SJSA1 (cell line): ENCODE measurements around the gene SEMA5B. TPM values are rescaled to one million over a fixed set of nuclear protein-coding genes. Genes with fewer than 3 reads are reported as not detected.

Experiments
- DNase-seq, 2 experiments: peaks; one replicate each; pipeline ENCODE4 v3.0.0-alpha.2; 2015 to 2020; ENCODE audit warnings: low spot score in 2 of 2, low read depth in 1 of 2
- H3K27ac ChIP-seq: fragments of 250-450 bp; sonication (Bioruptor Pico); 2 replicates; pipeline ENCODE4 v1.5.1; 2020; ENCODE audit warnings: mild to moderate bottlenecking, moderate library complexity
- H3K27me3 ChIP-seq: fragments of 250-450 bp; sonication (Bioruptor Pico); replicated peaks from 2 replicates; pipeline ENCODE4 v1.5.1; 2020; ENCODE audit warnings: mild to moderate bottlenecking, moderate library complexity
- H3K36me3 ChIP-seq: fragments of 250-450 bp; sonication (Bioruptor Pico); 2 replicates; pipeline ENCODE4 v1.5.1; 2020; ENCODE audit warnings: mild to moderate bottlenecking
- H3K4me1 ChIP-seq: fragments of 250-450 bp; sonication (Bioruptor Pico); replicated peaks from 2 replicates; pipeline ENCODE4 v1.6.1; 2021; ENCODE audit warnings: mild to moderate bottlenecking
- H3K4me3 ChIP-seq: fragments of 250-450 bp; sonication (Bioruptor Pico); 2 replicates; pipeline ENCODE4 v1.5.1; 2020; ENCODE audit warnings: mild to moderate bottlenecking
- H3K9me3 ChIP-seq: fragments of 250-450 bp; sonication (Bioruptor Pico); replicated peaks from 2 replicates; pipeline ENCODE4 v1.5.1; 2020; ENCODE audit warnings: mild to moderate bottlenecking
- total RNA-seq: library from RNA; depleted of rRNA; stranded (reverse); fragments of >200 nt; shearing (Covaris generic); gene quantifications from 2 replicates; pipeline ENCODE4 v1.2.3, GENCODE V29; 2014

Gene SEMA5B
- total RNA-seq, 1 experiment from 2014 or later, result not detected

- DNase-seq, result no peak
- Histone ChIP-seq H3K36me3 (no peaks in the 10 kb centered on the region), H3K9me3 (no peaks in the 10 kb centered on the region), H3K27me3 (peaks cover 22% of the 10 kb centered on the region), H3K4me3 (no peak overlapping the region), H3K27ac (no peak overlapping the region), H3K4me1 (no peaks in the 10 kb centered on the region)
These were observed 98.1 kb downstream of the SEMA5B start for GRCh38 chr3:122929188-122930062.

GRCh38 chr3:122928396-122929187 lies 99.0 kb downstream of the SEMA5B start:
- H3K4me3 ChIP-seq, result no peak overlapping the region
- H3K4me1 ChIP-seq, result no peaks in the 10 kb centered on the region
- H3K9me3 ChIP-seq, result no peaks in the 10 kb centered on the region
- peaks cover 22% of the 10 kb centered on the region for H3K27me3 ChIP-seq
- H3K36me3 ChIP-seq, result no peaks in the 10 kb centered on the region
- H3K27ac ChIP-seq, result no peak overlapping the region
- DNase-seq, result no peak

GRCh38 chr3:122927726-122928125 lies 99.8 kb downstream of the SEMA5B start:
- Histone ChIP-seq H3K36me3 (no peaks in the 10 kb centered on the region), H3K27me3 (peaks cover 22% of the 10 kb centered on the region), H3K4me1 (no peaks in the 10 kb centered on the region), H3K27ac (no peak overlapping the region), H3K9me3 (no peaks in the 10 kb centered on the region), H3K4me3 (no peak overlapping the region)
- no peak for DNase-seq

GRCh38 chr3:122926811-122927210 lies 100.8 kb downstream of the SEMA5B start:
- Histone ChIP-seq H3K36me3 (no peaks in the 10 kb centered on the region), H3K9me3 (no peaks in the 10 kb centered on the region), H3K4me1 (no peaks in the 10 kb centered on the region), H3K4me3 (no peak overlapping the region), H3K27me3 (peaks cover 28% of the 10 kb centered on the region), H3K27ac (no peak overlapping the region)
- DNase-seq, result no peak

GRCh38 chr3:122926322-122926721 lies 101.2 kb downstream of the SEMA5B start:
- DNase-seq, result no peak
- H3K27ac ChIP-seq, result no peak overlapping the region
- no peaks in the 10 kb centered on the region for H3K36me3 ChIP-seq
- H3K27me3 ChIP-seq, result peaks cover 28% of the 10 kb centered on the region
- no peak overlapping the region for H3K4me3 ChIP-seq
- H3K9me3 ChIP-seq, result no peaks in the 10 kb centered on the region
- no peaks in the 10 kb centered on the region for H3K4me1 ChIP-seq

- Histone ChIP-seq H3K27ac (no peak overlapping the region), H3K4me1 (no peaks in the 10 kb centered on the region), H3K36me3 (no peaks in the 10 kb centered on the region), H3K9me3 (no peaks in the 10 kb centered on the region), H3K4me3 (no peak overlapping the region), H3K27me3 (peaks cover 28% of the 10 kb centered on the region)
- no peak for DNase-seq
These were observed 101.8 kb downstream of the SEMA5B start for GRCh38 chr3:122925756-122926155.

- H3K36me3 ChIP-seq, result no peaks in the 10 kb centered on the region
- no peaks in the 10 kb centered on the region for H3K4me1 ChIP-seq
- peaks cover 23% of the 10 kb centered on the region for H3K27me3 ChIP-seq
- H3K4me3 ChIP-seq, result no peak overlapping the region
- H3K27ac ChIP-seq, result no peak overlapping the region
- DNase-seq, result no peak
- H3K9me3 ChIP-seq, result no peaks in the 10 kb centered on the region
These were observed 103.5 kb downstream of the SEMA5B start for GRCh38 chr3:122924056-122924455.

GRCh38 chr3:122923611-122924010 lies 104.0 kb downstream of the SEMA5B start:
- no peak for DNase-seq
- Histone ChIP-seq H3K36me3 (no peaks in the 10 kb centered on the region), H3K4me3 (no peak overlapping the region), H3K9me3 (no peaks in the 10 kb centered on the region), H3K27me3 (peaks cover 23% of the 10 kb centered on the region), H3K4me1 (no peaks in the 10 kb centered on the region), H3K27ac (no peak overlapping the region)

- no peaks in the 10 kb centered on the region for H3K9me3 ChIP-seq
- DNase-seq, result no peak
- no peak overlapping the region for H3K27ac ChIP-seq
- H3K4me1 ChIP-seq, result no peaks in the 10 kb centered on the region
- peaks cover 23% of the 10 kb centered on the region for H3K27me3 ChIP-seq
- no peak overlapping the region for H3K4me3 ChIP-seq
- H3K36me3 ChIP-seq, result no peaks in the 10 kb centered on the region
These were observed 105.5 kb downstream of the SEMA5B start for GRCh38 chr3:122921791-122922651.

GRCh38 chr3:122920986-122921385 lies 106.6 kb downstream of the SEMA5B start:
- H3K36me3 ChIP-seq, result no peaks in the 10 kb centered on the region
- no peaks in the 10 kb centered on the region for H3K4me1 ChIP-seq
- H3K27me3 ChIP-seq, result peaks cover 22% of the 10 kb centered on the region
- no peak overlapping the region for H3K4me3 ChIP-seq
- no peak for DNase-seq
- H3K9me3 ChIP-seq, result no peaks in the 10 kb centered on the region
- H3K27ac ChIP-seq, result no peak overlapping the region

- no peak for DNase-seq
- Histone ChIP-seq H3K27me3 (peaks cover 18% of the 10 kb centered on the region), H3K4me3 (no peak overlapping the region), H3K36me3 (no peaks in the 10 kb centered on the region), H3K27ac (no peak overlapping the region), H3K9me3 (no peaks in the 10 kb centered on the region), H3K4me1 (no peaks in the 10 kb centered on the region)
These were observed 108.3 kb downstream of the SEMA5B start for GRCh38 chr3:122919291-122919610.

- Histone ChIP-seq H3K27ac (no peak overlapping the region), H3K36me3 (no peaks in the 10 kb centered on the region), H3K4me3 (no peak overlapping the region), H3K27me3 (peaks cover 16% of the 10 kb centered on the region), H3K9me3 (no peaks in the 10 kb centered on the region), H3K4me1 (no peaks in the 10 kb centered on the region)
- DNase-seq, result no peak
These were observed 108.8 kb downstream of the SEMA5B start for GRCh38 chr3:122918576-122919290.

GRCh38 chr3:122917412-122917811 lies 110.2 kb downstream of the SEMA5B start:
- no peaks in the 10 kb centered on the region for H3K4me1 ChIP-seq
- H3K27me3 ChIP-seq, result peaks cover 18% of the 10 kb centered on the region
- no peaks in the 10 kb centered on the region for H3K9me3 ChIP-seq
- H3K36me3 ChIP-seq, result no peaks in the 10 kb centered on the region
- no peak for DNase-seq
- H3K4me3 ChIP-seq, result no peak overlapping the region
- H3K27ac ChIP-seq, result no peak overlapping the region
